Ramos (cell line): ENCODE measurements around the gene KIF25.
"Not testable (repeated sequence)": the region's sequence is repeated elsewhere in the genome, so short reads cannot be mapped to it uniquely, and the experiment has no call there.

ENCODE experiments used
- in situ Hi-C: fragments of 300-500 bp; cut with MboI; formaldehyde crosslinking; loops from one replicate; pipeline ENCODE4 v1.14.3; 2022; ENCODE audit warnings: low sequenced_read_pairs; ENCODE audit not compliant: unreplicated experiment

Gene KIF25

DNA sequence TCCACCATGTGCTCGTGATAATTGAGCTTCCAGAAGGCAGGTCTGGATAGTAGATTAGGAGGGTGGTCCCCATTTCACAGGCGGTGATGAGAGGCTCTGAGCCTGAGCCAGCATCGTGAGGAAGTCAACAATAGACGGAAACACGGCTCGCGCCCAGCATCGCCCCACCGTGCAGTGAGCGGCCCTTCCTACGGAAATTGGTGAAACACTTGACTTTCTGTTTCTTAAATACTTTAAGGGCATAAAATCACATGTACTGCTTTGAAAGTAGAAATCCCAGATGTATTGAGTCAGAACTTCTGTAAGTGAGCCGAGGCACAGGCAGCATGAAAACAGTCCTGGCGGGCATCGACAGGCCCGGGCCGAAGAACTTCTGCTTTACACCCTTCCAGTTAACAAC lies 4.3 kb upstream of the KIF25 start:
- in situ Hi-C loops, result no loop called here

DNA sequence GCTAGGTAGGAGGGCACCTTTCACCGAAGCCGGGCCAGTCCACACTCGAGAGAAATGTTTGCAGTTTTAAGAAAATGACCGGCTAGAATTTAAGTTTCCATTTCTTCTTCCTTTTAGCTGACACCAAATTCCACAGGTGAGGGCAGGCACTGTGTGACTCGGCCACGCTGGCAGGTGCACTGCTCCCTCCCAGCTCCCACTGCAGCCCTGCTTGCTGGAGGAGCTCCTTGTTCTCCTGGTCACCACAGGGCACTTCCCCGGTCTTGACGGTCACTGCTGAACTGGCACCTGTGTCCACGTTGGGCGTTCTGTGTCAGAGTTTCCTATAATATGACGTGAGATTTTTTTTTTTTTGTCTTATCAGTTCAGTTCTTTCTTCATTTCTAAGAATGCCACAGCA lies 3.6 kb upstream of the KIF25 start:
- in situ Hi-C loops, result no loop called here

DNA sequence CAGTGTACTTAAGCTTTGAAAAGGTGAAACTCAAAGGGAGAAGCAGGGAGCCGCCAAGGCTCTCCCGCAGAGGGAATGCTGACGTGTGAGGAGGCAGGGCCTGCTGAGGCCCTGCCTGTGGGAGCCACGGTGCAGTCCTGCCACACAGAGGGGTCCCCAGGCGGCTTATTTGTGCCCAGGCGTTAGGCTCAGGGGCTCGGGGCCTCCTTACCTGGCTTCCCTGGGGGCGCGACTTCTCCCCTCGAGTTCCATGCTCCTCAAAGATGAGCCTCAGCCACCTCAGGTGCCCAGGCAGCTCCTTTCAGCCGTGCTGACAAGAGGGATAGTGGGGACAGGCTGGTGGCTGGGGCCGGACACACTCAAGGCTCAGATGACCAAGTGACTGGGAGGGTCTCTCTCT lies 2.2 kb upstream of the KIF25 start:
- in situ Hi-C loops, result no loop called here

DNA sequence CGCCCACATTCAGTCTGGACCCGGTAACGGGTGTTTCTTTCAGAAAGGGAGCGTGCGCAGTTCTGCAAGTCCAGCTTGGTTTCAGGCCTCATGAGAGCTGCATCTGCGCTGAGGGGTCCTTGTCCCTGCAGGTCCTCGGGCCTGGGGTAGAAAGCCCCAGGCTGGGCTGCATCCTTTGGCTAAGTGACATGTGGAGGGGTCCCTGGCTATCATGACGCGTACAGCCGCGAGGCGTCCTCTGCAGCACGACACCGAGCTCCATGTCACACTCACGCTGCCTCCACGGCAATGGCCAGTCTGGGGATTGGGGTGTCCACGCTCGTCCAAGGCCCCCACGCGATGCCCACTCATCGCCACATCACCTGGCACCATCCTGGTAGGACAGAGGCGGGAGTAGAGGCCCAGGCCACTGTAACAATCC lies 1.7 kb upstream of the KIF25 start:
- in situ Hi-C loops, result no loop called here

DNA sequence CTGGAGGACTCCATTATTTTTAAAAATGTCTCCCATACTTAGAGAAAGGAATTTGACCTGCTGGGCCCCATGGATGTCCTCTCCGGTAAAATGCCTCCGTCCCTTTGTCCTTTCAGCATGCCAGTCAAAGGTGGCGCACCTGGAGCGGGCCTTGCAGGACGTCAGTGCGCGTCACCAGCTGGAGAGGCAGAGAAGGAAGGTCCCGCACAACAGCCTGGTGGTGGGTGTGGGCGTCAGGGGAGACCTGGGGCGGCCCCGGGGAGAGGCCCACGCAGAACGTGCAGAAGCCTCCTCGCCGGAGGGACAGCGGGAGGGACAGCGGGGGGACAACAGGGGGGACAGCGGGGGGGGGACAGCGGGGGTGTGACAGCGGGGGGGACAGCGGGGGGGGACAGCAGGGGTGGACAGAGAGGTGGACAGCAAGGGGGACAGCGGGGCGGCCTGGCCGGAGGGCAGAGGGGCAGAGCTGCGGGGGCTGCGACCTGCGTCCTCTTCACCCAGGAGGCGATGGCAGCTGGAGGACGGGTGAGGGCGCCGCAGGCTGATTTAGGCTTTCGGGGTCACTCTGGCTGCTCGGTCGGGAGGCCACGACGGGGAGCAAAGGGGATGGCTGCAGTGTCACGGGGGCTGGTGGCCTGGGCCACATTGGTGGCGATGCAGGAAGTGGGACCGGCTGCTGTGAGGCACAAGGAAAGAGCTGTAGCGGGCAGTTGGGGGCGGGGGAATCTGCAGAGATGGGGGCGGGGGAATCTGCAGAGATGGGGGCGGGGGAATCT lies 859 bp upstream of the KIF25 start:
- in situ Hi-C loops, result no loop called here

DNA sequence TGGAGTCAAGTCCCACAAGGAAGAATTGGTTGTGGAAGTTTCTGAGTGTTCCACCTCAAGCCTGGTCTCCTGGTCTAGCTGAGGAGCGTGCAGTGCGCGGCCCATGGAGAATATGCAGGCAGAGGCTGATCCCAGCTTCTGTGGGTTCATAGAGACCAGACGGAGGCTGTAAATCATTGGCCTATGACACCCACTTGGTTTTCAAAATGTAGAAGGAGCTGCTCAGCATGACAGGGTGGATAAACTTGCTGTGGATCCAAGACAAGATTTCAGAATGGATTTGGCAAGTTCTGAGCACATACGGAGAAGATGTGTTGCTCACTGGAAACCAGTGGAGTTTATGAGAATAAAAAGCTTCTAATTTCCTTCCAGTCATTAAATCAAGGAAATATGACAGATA lies 744 bp downstream of the KIF25 start:
- in situ Hi-C loops, result no loop called here

DNA sequence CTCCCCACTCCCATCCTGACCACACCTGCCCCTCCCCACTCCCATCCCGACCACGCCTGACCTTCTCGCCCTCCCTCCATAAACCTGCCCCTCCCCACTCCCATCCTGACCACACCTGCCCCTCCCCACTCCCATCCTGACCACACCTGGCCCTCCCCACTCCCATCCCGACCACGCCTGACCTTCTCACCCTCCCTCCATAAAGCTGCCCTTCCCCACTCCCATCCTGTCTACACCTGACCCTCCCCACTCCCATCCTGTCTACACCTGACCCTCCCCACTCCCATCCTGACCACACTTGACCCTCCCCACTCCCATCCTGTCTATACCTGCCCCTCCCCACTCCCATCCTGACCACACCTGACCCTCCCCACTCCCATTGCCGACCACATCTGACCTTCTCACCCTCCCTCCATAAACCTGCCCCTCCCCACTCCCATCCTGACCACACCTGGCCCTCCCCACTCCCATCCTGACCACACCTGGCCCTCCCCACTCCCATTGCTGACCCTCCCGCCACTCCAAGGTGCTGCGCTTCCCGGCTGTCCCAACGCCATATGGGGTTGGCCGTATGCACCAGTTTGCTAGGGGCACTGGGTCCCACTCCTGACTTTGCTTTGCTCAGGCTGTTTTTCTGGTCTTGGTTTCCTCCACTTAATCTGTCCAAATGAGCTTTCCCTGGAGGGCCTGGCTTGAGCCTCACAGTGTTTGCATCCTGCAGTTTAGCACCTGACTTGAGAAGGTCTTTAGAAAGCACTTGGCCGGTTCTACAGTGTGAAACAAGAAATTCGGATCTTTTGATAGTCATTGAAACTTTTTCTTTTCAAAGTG lies 2.9 kb downstream of the KIF25 start:
- in situ Hi-C loops, result no loop called here

DNA sequence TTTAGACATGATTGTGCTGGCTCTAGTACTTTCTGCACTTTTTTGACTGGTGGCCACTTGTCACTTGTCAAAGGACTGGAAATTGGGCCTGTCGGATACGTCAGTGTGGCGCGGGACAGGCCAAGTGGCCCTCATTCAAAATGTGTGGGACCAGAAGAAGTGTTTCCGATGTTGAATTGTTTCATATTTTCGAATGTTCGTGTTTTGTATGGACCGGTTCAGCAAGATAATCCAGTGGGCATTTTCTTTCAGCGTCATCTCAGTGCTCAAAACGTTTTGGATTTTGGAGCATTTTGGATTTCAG lies 3.5 kb downstream of the KIF25 start:
- in situ Hi-C loops, result no loop called here

DNA sequence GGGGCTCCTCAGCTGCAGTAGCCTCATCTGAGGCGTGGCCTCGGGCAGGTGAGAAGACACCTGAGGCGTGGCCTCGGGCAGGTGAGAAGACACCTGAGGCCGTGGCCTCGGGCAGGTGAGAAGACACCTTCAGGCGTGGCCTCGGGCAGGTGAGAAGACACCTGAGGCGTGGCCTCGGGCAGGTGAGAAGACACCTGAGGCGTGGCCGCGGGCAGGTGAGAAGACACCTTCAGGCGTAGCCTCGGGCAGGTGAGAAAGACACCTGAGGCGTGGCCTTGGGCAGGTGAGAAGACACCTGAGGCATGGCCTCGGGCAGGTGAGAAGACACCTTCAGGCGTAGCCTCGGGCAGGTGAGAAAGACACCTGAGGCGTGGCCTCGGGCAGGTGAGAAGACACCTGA lies 4.0 kb downstream of the KIF25 start:
- in situ Hi-C loops, result not testable (repeated sequence)

DNA sequence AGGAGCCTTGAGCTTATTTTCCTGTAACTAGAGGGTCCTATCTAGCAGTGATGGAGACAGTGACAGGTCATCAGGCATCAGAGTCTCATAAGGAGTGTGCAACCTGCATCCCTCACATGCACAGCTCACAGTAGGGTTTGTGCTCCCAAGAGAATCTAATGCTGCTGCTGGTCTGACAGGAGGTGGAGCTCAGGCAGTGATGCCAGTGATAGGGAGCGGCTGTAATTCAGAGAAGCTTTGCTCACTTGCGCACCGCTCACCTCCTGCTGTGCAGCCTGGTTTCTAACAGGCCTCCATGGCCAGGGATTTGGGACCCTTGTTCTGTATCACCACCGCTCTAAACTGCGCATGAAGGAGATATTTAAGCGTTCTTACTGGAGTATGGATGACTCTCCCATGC lies 5.3 kb downstream of the KIF25 start:
- in situ Hi-C loops, result no loop called here

DNA sequence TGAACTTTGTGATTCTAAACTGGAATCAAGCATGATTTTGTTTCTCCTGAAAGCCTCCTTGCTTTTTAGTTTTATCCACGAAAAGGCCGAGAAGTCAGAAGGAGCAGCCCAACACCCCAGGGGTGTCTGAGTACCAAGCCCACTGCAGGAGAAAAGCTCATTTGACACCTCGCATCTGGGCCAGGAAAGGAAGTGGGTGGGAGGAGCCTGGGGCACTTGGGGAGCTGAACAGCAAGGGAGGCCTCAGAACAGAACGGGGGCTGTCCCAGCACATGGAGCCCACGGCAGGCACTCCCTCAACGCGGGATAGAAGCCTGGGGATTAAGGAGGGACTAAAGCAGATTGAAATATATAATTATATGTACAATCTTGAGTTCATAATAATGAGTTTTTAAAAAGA lies 6.6 kb downstream of the KIF25 start:
- in situ Hi-C loops, result no loop called here

DNA sequence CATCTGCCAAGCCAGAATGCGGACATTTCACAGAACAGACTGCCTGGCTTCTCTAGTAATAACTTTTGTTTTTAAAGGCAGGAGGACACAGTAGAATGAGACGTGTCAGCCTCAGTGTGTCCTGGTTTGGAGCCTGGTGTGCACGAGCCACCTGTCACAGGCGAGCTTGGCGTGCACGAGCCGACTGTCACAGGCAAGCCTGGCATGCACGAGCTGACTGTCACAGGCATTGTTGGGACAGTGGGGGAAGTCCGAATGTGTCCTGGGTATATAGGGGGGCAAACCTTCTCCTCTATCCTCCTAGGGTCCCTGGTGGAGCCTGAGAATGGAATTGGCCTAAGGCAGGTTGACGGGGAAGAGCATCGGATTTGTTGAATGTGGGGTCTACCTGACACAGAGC lies 7.5 kb downstream of the KIF25 start:
- in situ Hi-C loops, result no loop called here

DNA sequence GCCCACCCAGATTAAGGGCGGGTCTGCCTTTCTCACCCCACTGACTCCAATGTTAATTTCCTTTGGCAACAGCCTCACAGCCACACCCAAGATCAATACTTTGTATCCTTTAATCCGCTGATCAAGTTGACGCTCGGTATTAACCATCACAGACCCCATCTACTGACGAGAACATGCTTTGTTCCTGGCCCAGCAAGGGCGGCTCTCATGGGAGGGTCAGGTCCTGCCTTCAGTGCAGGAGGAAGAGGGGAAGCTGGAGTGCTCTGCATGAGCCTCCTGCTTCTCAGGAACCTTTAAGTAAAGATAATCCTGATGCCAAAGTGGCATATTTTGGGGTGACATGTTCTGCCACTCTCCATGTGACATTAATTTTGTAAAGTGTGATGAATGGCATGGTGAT lies 8.3 kb downstream of the KIF25 start:
- in situ Hi-C loops, result no loop called here

DNA sequence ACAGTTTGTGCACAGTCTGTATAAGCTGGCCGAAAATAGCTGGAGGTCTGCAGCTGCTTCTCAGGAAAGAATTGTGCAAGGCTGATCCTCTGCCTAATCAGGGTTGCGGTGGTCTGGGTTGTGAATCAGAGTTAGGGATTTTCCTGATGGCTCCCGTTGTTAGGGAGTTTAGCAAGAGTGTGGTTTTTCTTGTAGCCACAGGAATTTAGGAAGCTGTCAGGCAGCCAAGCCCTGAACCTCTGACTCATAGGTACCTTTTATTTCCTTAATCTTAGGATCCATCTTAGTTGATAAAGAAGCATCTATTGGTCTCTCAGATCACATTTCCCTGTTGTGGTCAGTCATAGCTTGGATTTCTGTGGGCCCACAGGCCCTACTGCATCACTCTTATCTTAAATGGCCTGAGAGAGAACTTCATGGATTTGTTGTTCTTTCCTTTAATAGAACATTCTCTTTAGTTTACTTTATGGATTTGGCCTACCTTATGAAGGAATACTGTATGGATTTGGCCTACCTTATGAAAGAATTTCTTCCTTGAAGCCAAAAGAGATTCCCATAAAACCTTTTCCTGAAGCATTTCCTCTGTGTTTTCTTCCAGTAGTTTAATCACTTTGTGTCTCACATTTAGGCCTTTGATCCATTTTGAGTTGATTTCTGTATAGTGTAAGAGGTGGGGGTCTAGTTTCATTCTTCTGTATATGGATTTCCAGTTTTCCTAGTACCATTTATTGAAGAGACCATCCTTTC lies 10.3 kb downstream of the KIF25 start:
- in situ Hi-C loops, result no loop called here

DNA sequence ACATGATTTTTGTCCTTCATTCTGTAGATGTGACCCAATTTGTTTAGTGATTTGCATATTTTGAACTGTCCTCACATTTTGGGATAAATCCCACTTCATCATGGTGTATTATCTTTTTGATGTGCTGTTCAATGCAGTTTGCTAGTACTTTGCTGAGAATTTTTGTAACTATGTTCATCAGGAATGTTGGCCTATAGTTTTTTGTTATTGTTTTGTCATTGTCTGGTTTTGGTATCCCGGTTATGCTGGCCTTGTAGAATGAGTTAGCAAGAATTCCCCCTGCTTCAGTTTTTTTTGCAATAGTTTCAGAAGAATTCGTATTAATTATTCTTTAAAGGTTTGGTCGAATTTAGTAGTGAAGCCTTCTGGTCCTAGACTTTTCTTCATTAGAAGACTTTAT lies 11.9 kb downstream of the KIF25 start:
- in situ Hi-C loops, result no loop called here

DNA sequence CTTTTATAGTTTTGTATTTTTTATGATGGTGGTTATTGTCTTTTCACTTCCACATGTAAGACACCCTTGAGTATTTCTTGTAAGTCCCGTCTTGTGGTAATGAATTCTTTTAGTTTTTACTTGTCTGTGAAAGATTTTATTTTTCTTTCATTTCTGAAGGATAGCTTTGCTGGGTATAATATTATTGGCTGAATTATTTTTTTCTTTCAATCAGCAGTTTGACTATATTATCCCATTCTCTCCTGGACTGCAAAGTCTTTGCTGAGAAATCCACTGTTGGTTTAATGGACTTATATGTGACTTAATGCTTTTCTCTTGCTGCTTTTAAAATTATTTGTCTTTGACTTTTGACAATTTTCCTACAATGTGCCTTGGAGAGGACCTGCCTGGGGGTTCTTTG lies 13.8 kb downstream of the KIF25 start:
- in situ Hi-C loops, result no loop called here

DNA sequence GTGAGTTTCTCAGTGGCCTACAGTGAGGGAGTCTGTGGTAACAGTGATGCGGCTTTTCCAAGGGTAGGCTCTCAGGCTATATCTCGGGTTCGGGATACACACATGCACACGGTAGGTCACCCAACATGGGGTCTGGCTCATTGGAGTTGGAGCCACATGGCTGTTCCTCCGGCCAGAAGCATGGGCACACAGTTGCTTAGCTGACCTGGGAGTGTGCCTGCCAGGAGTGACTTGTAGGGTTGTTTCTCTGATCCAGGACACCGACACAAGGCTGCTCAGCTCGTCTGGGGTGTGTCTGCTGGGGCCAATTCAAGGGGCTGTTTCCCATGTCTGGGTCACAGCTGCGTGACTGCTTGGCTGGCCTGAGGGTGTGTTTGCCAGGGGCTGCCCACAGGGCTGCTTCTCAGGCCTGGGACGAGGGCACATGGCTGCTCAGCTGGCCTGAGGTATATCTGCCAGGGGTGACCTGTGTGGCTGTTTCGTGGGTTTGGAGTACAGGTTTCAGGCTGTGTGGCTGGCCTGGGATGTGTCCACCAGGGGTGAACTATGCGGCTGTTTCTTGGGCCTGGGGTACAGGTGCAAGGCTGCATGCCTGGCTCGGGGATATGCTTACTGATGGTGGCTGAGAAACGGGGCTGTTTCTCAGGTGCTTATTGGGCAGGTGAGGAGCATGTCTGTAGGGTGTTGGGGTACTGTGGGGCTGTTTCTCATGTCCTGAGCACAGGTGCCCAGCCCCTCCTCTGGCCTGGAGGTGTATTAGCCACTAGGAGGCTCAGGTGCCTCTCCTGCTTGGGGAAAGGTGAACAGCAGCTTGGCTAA lies 15.2 kb downstream of the KIF25 start:
- in situ Hi-C loops, result no loop called here

DNA sequence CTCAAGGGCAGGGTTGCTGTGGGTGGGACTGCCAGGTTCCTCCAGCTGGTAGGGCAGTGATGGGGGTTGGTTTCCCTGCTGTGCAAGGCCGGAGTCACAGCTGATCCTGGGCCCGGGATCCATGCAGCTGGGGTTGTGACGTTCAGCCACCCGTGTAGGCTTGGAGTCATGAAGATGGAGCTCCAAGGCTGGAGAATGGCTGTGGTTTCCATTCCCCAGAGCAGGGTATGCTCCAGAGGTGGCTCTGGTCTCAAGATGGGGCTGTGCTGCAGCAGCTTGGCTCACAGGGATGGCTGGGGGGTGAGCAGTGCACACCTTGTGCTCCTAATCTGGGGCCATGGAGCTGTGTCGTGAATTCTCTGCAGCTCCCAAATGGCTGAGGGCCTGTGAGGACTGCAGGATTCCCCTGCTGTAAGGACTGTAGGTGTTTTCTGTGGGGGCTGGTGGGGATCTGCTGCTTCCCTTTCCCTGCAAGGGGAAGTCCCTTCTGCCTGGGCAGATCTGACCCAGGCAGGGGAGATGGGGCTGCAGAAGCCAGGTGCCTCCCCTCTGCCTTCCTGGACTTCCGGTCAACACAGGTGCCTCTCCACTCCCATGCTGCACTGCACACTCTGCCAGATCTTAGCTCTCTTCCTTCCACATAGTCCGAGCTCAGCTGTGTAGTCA lies 15.9 kb downstream of the KIF25 start:
- in situ Hi-C loops, result no loop called here

DNA sequence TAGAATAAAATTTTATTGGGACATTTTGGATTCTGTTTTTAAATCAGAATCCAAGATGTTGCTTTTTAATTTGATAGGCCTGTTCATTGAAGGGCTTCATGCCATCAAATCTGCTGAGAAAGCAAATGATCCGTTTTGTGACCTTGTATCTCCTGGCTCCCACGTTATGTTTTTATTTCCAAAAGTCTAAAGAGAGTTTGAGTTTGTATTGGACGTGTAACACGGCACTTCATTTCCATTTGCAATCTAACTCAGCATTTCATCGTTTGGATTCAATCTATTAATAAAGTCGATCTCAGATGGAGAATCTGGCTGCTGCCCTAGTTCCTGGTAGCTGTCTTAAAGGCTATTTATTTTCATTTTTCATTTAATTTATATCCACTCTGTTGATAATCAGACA lies 17.0 kb downstream of the KIF25 start:
- in situ Hi-C loops, result no loop called here

DNA sequence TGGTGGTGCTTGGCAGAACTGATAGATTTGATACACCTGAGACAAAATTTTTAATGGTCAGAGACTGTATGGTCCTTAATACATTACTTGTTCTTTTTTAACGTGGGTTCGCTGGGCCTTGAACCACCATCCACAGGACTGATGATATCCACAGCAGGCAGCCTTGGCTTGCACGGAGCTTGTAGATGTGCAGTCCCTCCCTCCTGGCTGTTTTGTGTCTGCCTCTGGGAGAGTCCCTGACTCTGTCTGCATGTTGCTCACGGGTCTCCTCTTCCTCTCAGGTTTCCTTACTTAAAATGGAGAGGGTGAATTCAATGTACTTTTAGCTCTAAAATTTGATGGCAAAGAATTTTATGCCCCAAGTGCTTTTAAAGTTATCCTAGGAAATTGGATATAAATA lies 17.5 kb downstream of the KIF25 start:
- in situ Hi-C loops, result no loop called here
